ENCODE measurements around the gene WDR38. TPM values are rescaled to one million over a fixed set of nuclear protein-coding genes. Genes with fewer than 3 reads are reported as not detected.

WDR38 gene
- total RNA-seq, 1 donor from 2014 or later: not detected

DNA sequence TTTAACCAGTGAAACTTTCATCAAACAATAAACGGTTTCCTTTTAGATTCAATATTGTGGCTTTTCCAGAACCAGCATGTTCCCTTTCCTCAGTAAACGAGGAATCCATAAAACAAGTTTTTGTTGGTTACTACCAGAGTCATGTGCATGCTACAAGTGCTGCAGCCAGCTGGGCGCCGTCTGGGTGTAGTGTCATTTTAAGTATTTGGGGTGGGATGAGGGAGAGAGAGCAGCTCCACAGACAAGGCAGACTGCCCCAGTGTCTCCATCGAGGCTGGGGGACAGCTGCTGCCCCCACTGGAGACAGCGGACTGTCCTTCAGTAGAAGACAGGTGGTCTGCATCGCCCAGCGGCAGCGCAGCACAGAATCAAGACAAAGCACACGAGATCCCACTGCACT lies 26.0 kb downstream of the WDR38 start:
- intact Hi-C loops (cut with micrococcal nuclease): no loop called here
- Histone ChIP-seq H3K36me3 (peaks cover 98% of the 10 kb centered on the region), H3K4me1 (peaks cover 2% of the 10 kb centered on the region), H3K27me3 (ENCODE audit: low read depth) (no peaks in the 10 kb centered on the region), H3K9me3 (replicated peaks) (no peaks in the 10 kb centered on the region), H3K27ac (replicated peaks) (no peak overlapping the region), H3K4me3 (no peak overlapping the region)
- DNase-seq: no peak
- TF ChIP-seq, protein P1, sequence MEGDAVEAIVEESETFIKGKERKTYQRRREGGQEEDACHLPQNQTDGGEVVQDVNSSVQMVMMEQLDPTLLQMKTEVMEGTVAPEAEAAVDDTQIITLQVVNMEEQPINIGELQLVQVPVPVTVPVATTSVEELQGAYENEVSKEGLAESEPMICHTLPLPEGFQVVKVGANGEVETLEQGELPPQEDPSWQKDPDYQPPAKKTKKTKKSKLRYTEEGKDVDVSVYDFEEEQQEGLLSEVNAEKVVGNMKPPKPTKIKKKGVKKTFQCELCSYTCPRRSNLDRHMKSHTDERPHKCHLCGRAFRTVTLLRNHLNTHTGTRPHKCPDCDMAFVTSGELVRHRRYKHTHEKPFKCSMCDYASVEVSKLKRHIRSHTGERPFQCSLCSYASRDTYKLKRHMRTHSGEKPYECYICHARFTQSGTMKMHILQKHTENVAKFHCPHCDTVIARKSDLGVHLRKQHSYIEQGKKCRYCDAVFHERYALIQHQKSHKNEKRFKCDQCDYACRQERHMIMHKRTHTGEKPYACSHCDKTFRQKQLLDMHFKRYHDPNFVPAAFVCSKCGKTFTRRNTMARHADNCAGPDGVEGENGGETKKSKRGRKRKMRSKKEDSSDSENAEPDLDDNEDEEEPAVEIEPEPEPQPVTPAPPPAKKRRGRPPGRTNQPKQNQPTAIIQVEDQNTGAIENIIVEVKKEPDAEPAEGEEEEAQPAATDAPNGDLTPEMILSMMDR (IDR thresholded peaks at IDR 0.05; ENCODE audit: borderline replicate concordance): no peak

DNA sequence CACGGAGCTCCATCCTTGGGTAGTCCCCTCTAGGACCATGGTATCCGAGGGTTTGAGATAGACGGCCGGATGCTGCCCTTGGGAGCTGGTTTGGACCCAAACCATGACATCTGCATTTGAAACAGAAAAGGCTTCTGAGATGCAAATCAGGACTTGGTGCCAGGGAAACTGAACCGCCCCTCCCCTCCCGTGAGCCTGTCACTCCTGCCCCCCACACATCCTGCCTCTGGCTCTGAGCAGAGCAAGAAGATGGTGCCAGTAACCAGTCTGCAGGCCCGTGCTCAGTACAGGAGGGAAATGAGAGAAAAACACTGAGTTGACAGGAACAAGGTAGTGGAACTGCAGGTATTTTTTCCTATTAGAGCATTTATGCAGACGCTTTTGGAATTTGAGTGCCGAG lies 27.2 kb downstream of the WDR38 start:
- Histone ChIP-seq H3K9me3 (replicated peaks) (no peaks in the 10 kb centered on the region), H3K4me3 (no peak overlapping the region), H3K27me3 (ENCODE audit: low read depth) (no peaks in the 10 kb centered on the region), H3K4me1 (no peaks in the 10 kb centered on the region), H3K36me3 (peaks cover 98% of the 10 kb centered on the region), H3K27ac (replicated peaks) (no peak overlapping the region)
- intact Hi-C loops (cut with micrococcal nuclease): no loop called here
- TF ChIP-seq, protein P1 (IDR thresholded peaks at IDR 0.05; ENCODE audit: borderline replicate concordance): no peak
- DNase-seq: no peak

DNA sequence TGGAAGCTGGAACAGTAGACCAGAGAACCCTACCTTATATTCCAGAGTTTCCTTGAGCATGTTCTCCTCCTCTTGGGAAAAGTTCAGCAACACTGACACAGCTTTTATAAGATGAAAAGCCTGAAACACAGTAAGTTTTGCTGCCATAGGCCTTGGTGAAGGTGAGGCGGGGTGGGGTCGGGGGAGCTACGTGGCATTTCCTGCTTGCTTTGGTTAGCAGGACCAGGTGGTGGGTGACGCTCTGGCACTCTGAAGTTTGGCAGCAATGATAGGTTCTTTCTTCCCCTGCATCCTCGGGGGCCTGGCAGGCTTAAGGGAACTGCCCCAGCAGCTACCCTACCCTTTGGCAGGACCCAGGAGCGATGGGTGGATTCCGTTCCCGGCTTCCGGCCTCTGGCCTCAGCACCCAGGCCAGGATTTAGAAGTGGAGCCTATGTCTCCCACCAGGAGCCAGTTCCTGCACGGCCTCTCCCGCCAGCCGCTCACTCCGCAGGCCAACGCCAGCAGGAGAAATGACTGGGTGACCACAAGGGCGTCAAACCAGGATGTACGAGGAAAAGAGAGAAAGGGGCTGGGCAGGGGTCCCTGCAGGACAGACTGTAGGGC lies 28.0 kb downstream of the WDR38 start:
- no peak for DNase-seq
- no peaks in the 10 kb centered on the region for H3K4me1 ChIP-seq
- no peak overlapping the region for H3K4me3 ChIP-seq
- TF ChIP-seq, protein P1 (IDR thresholded peaks at IDR 0.05; ENCODE audit: borderline replicate concordance): no peak
- peaks cover 98% of the 10 kb centered on the region for H3K36me3 ChIP-seq
- H3K27me3 ChIP-seq (ENCODE audit: low read depth): no peaks in the 10 kb centered on the region
- intact Hi-C loops (cut with micrococcal nuclease): no loop called here
- no peak overlapping the region for H3K27ac ChIP-seq (replicated peaks)
- no peaks in the 10 kb centered on the region for H3K9me3 ChIP-seq (replicated peaks)

DNA sequence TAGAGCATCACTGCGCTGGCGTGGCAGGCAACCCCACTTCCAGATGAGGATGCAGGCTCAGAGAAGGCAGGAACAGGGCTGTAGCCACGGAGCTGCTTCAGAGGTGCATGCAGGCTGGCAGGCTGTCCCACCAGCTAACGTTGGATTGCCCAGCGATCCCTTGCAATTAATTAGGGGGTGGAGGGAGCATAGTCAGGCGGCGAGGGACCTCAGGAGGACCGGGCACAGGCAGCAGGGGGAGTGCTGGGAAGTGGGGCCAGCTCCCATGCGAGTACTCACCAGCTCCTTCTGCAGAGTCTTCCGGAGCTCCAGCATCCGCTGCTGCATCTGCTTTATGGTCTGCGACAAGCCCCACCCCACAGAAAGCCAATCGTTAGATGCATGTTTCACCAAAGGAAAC lies 29.0 kb downstream of the WDR38 start:
- Histone ChIP-seq H3K27ac (replicated peaks) (no peak overlapping the region), H3K27me3 (ENCODE audit: low read depth) (no peaks in the 10 kb centered on the region), H3K4me1 (no peaks in the 10 kb centered on the region), H3K36me3 (peaks cover 98% of the 10 kb centered on the region), H3K4me3 (no peak overlapping the region), H3K9me3 (replicated peaks) (no peaks in the 10 kb centered on the region)
- no peak for DNase-seq
- TF ChIP-seq, protein P1 (IDR thresholded peaks at IDR 0.05; ENCODE audit: borderline replicate concordance): no peak
- intact Hi-C loops (cut with micrococcal nuclease): no loop called here

DNA sequence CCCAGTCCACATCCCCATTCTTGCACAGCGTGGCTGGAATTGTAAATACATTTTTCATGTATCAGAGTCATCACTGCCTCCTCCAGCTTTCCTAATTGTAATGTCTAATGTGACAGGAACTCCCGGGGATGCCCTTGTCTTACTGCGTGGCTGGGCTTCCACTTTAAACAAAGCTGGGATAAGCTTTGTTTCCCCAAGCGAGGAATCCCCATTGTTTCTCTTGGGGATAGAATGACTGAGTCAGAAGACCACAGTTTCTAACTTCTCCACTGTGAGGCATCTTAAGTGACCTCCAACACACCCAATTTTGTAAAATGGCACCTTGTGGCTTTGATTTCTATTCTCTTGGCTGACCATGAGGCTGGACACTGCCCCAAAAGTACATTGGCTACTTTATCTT lies 31.1 kb downstream of the WDR38 start:
- no peaks in the 10 kb centered on the region for H3K9me3 ChIP-seq (replicated peaks)
- TF ChIP-seq, protein P1 (IDR thresholded peaks at IDR 0.05; ENCODE audit: borderline replicate concordance): no peak
- H3K27ac ChIP-seq (replicated peaks): no peak overlapping the region
- H3K4me1 ChIP-seq: no peaks in the 10 kb centered on the region
- H3K4me3 ChIP-seq: no peak overlapping the region
- intact Hi-C loops (cut with micrococcal nuclease): no loop called here
- no peaks in the 10 kb centered on the region for H3K27me3 ChIP-seq (ENCODE audit: low read depth)
- no peak for DNase-seq
- peaks cover 98% of the 10 kb centered on the region for H3K36me3 ChIP-seq
